ENCODE measurements around the gene RHOT1. TPM values are rescaled to one million over a fixed set of nuclear protein-coding genes. Genes with fewer than 3 reads are reported as not detected.
"Not testable (repeated sequence)": the region's sequence is repeated elsewhere in the genome, so short reads cannot be mapped to it uniquely, and the experiment has no call there.

The RHOT1 gene
- total RNA-seq, 1 donor from 2014 or later = 56.9 TPM

DNA sequence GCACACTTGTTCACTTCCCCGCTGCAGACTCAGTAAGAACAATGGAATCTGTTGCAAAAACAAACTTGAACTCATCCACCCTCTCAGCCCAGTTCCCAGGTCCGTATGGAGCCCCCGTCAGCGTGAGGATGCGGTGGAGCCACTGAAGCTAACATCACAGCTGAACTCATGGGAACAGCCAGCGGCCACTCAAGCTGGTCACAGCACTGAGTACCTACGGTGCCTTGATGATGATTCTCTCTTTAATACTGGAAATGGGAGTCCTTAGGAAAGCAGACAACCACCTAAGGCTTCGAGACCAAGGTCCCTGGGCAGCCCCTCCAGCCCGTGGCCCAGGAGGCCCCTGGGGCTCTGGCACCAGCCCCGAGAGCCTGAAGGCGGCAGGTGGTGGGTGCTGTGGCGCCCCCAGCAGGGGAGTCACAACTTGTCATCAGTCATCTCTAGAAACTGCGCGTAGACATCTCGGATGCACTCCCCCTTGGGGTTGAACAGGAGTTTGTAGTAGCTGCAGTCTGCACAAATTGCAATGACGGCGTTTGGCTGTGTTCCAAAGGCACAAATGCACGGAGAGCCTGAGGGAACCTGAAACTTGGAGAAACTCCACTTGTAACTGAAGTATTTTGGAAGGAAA, 31.0 kb upstream of the RHOT1 start:
- Histone ChIP-seq H3K27me3 (ENCODE audit: low read depth) (no peaks in the 10 kb centered on the region), H3K4me1 (peaks cover 11% of the 10 kb centered on the region), H3K36me3 (no peaks in the 10 kb centered on the region), H3K9me3 (replicated peaks) (no peaks in the 10 kb centered on the region), H3K27ac (replicated peaks) (no peak overlapping the region), H3K4me3 (peak overlapping the region; percentile 27)
- peak; percentile 45 for DNase-seq
- TF ChIP-seq, protein P1, sequence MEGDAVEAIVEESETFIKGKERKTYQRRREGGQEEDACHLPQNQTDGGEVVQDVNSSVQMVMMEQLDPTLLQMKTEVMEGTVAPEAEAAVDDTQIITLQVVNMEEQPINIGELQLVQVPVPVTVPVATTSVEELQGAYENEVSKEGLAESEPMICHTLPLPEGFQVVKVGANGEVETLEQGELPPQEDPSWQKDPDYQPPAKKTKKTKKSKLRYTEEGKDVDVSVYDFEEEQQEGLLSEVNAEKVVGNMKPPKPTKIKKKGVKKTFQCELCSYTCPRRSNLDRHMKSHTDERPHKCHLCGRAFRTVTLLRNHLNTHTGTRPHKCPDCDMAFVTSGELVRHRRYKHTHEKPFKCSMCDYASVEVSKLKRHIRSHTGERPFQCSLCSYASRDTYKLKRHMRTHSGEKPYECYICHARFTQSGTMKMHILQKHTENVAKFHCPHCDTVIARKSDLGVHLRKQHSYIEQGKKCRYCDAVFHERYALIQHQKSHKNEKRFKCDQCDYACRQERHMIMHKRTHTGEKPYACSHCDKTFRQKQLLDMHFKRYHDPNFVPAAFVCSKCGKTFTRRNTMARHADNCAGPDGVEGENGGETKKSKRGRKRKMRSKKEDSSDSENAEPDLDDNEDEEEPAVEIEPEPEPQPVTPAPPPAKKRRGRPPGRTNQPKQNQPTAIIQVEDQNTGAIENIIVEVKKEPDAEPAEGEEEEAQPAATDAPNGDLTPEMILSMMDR (IDR thresholded peaks at IDR 0.05; ENCODE audit: borderline replicate concordance) = peak; percentile 39
- intact Hi-C loops (cut with micrococcal nuclease) = no loop called here

DNA sequence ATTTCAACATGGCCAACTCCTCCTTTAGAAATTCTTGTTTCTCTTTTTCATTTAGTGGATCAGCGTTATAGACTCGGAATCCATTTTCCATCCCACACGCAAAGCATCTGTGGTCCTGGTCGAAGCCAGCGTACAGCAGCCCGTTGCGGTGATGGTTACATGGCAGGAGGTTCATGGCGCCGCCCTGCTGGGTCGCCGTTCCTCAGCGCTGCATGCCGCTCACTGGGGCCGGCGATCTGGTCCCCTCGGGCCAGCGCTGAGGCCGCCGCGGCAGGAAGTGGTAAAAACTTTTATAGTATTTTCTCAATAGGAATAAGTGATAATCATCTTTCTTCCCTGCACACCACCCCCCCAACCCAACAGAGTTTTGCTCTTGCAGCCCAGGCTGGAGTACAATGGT, 29.9 kb upstream of the RHOT1 start:
- Histone ChIP-seq H3K4me1 (peaks cover 11% of the 10 kb centered on the region), H3K36me3 (no peaks in the 10 kb centered on the region), H3K27me3 (ENCODE audit: low read depth) (peaks cover 2% of the 10 kb centered on the region), H3K4me3 (no peak overlapping the region), H3K9me3 (replicated peaks) (no peaks in the 10 kb centered on the region), H3K27ac (replicated peaks) (no peak overlapping the region)
- intact Hi-C loops (cut with micrococcal nuclease) = no loop called here
- TF ChIP-seq, protein P1 (IDR thresholded peaks at IDR 0.05; ENCODE audit: borderline replicate concordance) = no peak
- no peak for DNase-seq

DNA sequence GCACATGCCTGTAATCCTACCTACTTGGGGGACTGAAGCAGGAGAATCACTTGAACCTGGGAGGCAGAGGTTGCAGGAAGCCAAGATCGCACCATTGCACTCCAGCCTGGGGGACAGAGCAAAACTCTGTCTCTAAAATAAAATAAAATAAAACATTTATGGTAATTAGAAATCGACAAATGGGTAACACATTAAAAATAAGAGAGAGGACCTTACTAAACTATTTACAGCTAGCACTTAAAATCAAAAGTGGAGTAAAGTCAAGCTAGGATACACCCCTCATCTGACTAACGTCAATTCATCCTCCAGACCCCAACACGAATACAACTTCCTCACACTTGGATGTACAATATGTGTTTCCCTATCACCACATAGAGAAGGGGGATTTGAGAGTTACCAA, 27.8 kb upstream of the RHOT1 start:
- Histone ChIP-seq H3K27ac (replicated peaks) (no peak overlapping the region), H3K9me3 (replicated peaks) (no peaks in the 10 kb centered on the region), H3K27me3 (ENCODE audit: low read depth) (peaks cover 16% of the 10 kb centered on the region), H3K4me1 (peaks cover 11% of the 10 kb centered on the region), H3K4me3 (no peak overlapping the region), H3K36me3 (no peaks in the 10 kb centered on the region)
- DNase-seq = no peak
- intact Hi-C loops (cut with micrococcal nuclease) = no loop called here
- TF ChIP-seq, protein P1 (IDR thresholded peaks at IDR 0.05; ENCODE audit: borderline replicate concordance) = no peak

DNA sequence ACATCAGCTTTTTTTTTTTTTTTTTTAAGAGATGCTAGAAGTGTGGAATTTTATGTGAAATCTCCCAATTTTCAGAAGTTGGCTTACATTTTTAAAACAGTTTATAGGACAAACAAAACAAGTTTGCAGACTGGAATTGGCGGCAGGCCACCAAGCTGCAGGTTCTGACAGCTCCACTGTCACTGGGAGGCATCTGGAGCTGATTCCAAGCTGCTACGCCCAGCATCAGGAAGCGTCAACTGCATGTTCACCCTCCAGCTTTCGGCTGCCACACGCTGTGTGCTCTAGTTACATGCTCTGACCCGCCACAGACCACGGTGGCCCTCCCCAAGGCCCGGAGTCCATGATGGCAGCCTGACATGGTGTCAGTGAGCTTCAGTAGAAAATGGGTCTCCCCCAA, 26.8 kb upstream of the RHOT1 start:
- peaks cover 11% of the 10 kb centered on the region for H3K4me1 ChIP-seq
- H3K27ac ChIP-seq (replicated peaks); H3K36me3 ChIP-seq; H3K9me3 ChIP-seq (replicated peaks); H3K4me3 ChIP-seq; intact Hi-C loops (cut with micrococcal nuclease); DNase-seq: not testable (repeated sequence)
- peaks cover 23% of the 10 kb centered on the region for H3K27me3 ChIP-seq (ENCODE audit: low read depth)

DNA sequence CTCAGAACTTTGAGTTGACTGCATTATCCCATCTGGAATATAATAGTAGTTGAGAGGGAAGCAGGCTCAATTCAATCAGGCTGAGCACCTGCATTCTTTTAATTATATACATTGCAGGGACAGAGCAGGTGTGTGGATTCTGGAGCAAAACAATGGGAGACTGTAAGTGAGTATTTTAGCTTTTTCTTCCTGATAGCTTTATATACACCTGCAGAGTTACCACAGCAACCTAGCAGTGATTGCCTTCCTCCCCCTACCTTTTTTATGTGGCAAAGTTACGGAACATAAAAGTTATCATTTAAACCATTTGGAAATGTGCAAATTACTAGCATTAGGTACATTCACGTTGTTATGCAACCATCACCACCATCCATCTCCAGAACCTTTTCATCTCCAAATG, 25.4 kb upstream of the RHOT1 start:
- Histone ChIP-seq H3K27ac (replicated peaks) (no peak overlapping the region), H3K4me3 (no peak overlapping the region), H3K9me3 (replicated peaks) (no peaks in the 10 kb centered on the region), H3K27me3 (ENCODE audit: low read depth) (peaks cover 23% of the 10 kb centered on the region), H3K4me1 (peaks cover 1% of the 10 kb centered on the region), H3K36me3 (no peaks in the 10 kb centered on the region)
- intact Hi-C loops (cut with micrococcal nuclease) = no loop called here
- no peak for DNase-seq
- TF ChIP-seq, protein P1 (IDR thresholded peaks at IDR 0.05; ENCODE audit: borderline replicate concordance) = no peak

DNA sequence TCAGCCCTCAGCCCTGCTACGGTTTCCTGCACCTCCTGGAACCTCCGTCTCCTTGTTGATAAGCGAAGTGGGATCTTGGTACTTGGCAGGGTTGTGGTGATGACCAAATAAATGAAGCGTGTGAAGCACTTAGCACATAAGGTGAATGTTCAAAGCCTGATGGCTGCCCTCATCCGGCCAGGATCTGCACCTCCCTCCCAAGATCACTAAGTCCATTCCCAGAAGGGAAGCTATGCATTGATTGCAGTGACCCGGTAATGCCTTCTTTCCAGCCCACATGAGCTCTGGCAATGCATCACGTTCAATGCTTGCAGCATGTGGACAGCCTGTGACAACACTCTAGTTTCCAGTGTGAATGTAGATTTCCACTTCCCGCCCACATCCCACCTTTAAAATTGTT, 24.9 kb upstream of the RHOT1 start:
- TF ChIP-seq, protein P1 (IDR thresholded peaks at IDR 0.05; ENCODE audit: borderline replicate concordance) = no peak
- intact Hi-C loops (cut with micrococcal nuclease) = no loop called here

DNA sequence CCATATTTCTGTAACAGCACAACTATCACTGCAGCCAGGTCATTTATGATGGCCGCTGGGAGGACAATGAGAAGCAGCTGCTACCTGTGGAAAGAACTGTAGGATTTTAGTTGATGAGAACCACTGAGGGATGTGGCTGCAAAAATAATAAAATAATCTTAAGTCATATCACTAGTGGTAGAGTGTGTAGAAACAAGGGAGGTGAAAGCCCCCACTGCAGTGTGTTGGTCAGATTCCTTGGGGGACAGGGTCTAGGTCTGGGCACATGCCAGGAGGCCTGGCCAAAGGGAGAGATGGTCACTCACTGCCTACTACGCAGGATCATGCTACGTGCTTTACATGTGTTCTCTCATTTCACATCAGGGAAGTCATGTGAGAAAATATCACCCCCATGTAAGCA, 24.2 kb upstream of the RHOT1 start:
- DNase-seq; intact Hi-C loops (cut with micrococcal nuclease); H3K4me1 ChIP-seq; H3K9me3 ChIP-seq (replicated peaks); H3K4me3 ChIP-seq; H3K27ac ChIP-seq (replicated peaks); H3K36me3 ChIP-seq: not testable (repeated sequence)
- H3K27me3 ChIP-seq (ENCODE audit: low read depth) = peaks cover 23% of the 10 kb centered on the region

More for the DNA sequence above, 24.9 kb upstream of the RHOT1 start:
- no peak for DNase-seq
- peaks cover 23% of the 10 kb centered on the region for H3K27me3 ChIP-seq (ENCODE audit: low read depth)
- no peak overlapping the region for H3K27ac ChIP-seq (replicated peaks)
- H3K4me1 ChIP-seq = no peaks in the 10 kb centered on the region
- no peaks in the 10 kb centered on the region for H3K36me3 ChIP-seq
- no peak overlapping the region for H3K4me3 ChIP-seq
- no peaks in the 10 kb centered on the region for H3K9me3 ChIP-seq (replicated peaks)

Measured in left ventricle myocardium inferior (tissue), 1 donor.